ENCODE measurements around the gene ACTN4. TPM values are rescaled to one million over a fixed set of nuclear protein-coding genes. Genes with fewer than 3 reads are reported as not detected.

ACTN4 gene
- total and polyA plus RNA-seq, 2 donors (not counting 1 experiment from before 2014, with no cell fraction given): 127 to 683 TPM

DNA sequence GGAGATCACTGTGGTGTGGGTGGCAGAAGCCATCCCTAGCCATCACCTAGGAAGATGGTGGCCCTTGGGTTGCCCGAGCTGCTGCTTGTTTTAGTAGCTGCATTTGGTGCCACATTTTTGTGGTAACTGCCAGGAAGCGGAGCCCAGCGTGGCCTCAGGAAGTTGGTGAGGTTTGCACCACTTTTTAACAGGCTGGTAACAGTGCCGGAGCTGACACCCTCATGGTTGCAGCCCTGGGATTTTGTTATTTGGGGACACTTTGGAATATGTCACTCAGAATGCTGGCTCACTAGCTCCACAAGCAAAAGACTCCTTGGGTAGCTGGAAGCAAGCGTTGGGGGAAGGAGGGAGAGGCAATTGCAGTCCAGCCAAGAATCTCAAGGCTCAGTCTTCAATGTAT is 22.1 kb downstream of the ACTN4 start:
- no peak overlapping the region for H2AFZ ChIP-seq (ENCODE audit: low read length)
- H3K9ac ChIP-seq (ENCODE audit: insufficient read depth, low read length): no peak overlapping the region
- H3K79me2 ChIP-seq (ENCODE audit: control insufficient read depth, insufficient read depth, low read length): peaks cover 88% of the 10 kb centered on the region
- H3K4me3 ChIP-seq (replicated peaks in 1 of 4; ENCODE audit: control extremely low read depth in 1 of 4, insufficient read depth in 1 of 4, low read depth in 3 of 4, low read length in 4 of 4): no peak overlapping the region
- H3K4me1 ChIP-seq (ENCODE audit: control insufficient read depth, extremely low read depth, insufficient read depth, low read length): peaks cover 39% of the 10 kb centered on the region
- no peaks in the 10 kb centered on the region for H4K20me1 ChIP-seq (ENCODE audit: control insufficient read depth, extremely low read depth, insufficient read depth, low read length)
- peaks cover 2% of the 10 kb centered on the region for H3K36me3 ChIP-seq (ENCODE audit: control insufficient read depth, insufficient read depth, low read length)
- H3K27me3 ChIP-seq (ENCODE audit: control insufficient read depth, insufficient read depth, low read length): no peaks in the 10 kb centered on the region
- no peak for DNase-seq (ENCODE audit: low read depth in 2 of 2)
- H3K9me3 ChIP-seq (ENCODE audit: control insufficient read depth, insufficient read depth, low read depth, low read length): no peaks in the 10 kb centered on the region
- TF ChIP-seq CTCF (conservative IDR thresholded peaks at IDR 0.05 in 1 of 2, IDR thresholded peaks at IDR 0.05 in 1 of 2; ENCODE audit: low read depth in 1 of 2, low read length in 2 of 2): no peak
- no peak for TF ChIP-seq EZH2 (IDR thresholded peaks at IDR 0.05; ENCODE audit: low read length, missing control alignments)
- H3K4me2 ChIP-seq (ENCODE audit: extremely low read depth, insufficient read depth, low read length): no peak overlapping the region
- H3K27ac ChIP-seq (ENCODE audit: insufficient read depth, low read length): peak overlapping the region; percentile 8

GRCh38 chr19:38670921-38671398 is 23.5 kb downstream of the ACTN4 start:
- Histone ChIP-seq H3K4me3 (replicated peaks in 1 of 4; ENCODE audit: control extremely low read depth in 1 of 4, insufficient read depth in 1 of 4, low read depth in 3 of 4, low read length in 4 of 4) (no peak overlapping the region), H3K79me2 (ENCODE audit: control insufficient read depth, insufficient read depth, low read length) (peaks cover 88% of the 10 kb centered on the region), H2AFZ (ENCODE audit: low read length) (no peak overlapping the region), H3K9ac (ENCODE audit: insufficient read depth, low read length) (no peak overlapping the region), H3K4me1 (ENCODE audit: control insufficient read depth, extremely low read depth, insufficient read depth, low read length) (peaks cover 39% of the 10 kb centered on the region), H3K27ac (ENCODE audit: insufficient read depth, low read length) (peak overlapping the region; percentile 20), H4K20me1 (ENCODE audit: control insufficient read depth, extremely low read depth, insufficient read depth, low read length) (no peaks in the 10 kb centered on the region), H3K9me3 (ENCODE audit: control insufficient read depth, insufficient read depth, low read depth, low read length) (no peaks in the 10 kb centered on the region), H3K27me3 (ENCODE audit: control insufficient read depth, insufficient read depth, low read length) (no peaks in the 10 kb centered on the region), H3K4me2 (ENCODE audit: extremely low read depth, insufficient read depth, low read length) (no peak overlapping the region), H3K36me3 (ENCODE audit: control insufficient read depth, insufficient read depth, low read length) (no peaks in the 10 kb centered on the region)
- DNase-seq (ENCODE audit: low read depth in 2 of 2): peak in 1 of 2 donors; percentile 64
- no peak for TF ChIP-seq CTCF (conservative IDR thresholded peaks at IDR 0.05 in 1 of 2, IDR thresholded peaks at IDR 0.05 in 1 of 2; ENCODE audit: low read depth in 1 of 2, low read length in 2 of 2)
- TF ChIP-seq EZH2 (IDR thresholded peaks at IDR 0.05; ENCODE audit: low read length, missing control alignments): no peak

- H3K79me2 ChIP-seq (ENCODE audit: control insufficient read depth, insufficient read depth, low read length): peaks cover 88% of the 10 kb centered on the region
- no peak overlapping the region for H3K9ac ChIP-seq (ENCODE audit: insufficient read depth, low read length)
- H4K20me1 ChIP-seq (ENCODE audit: control insufficient read depth, extremely low read depth, insufficient read depth, low read length): no peaks in the 10 kb centered on the region
- H3K36me3 ChIP-seq (ENCODE audit: control insufficient read depth, insufficient read depth, low read length): no peaks in the 10 kb centered on the region
- TF ChIP-seq CTCF (conservative IDR thresholded peaks at IDR 0.05 in 1 of 2, IDR thresholded peaks at IDR 0.05 in 1 of 2; ENCODE audit: low read depth in 1 of 2, low read length in 2 of 2) (no peak), EZH2 (IDR thresholded peaks at IDR 0.05; ENCODE audit: low read length, missing control alignments) (no peak)
- no peak overlapping the region for H2AFZ ChIP-seq (ENCODE audit: low read length)
- no peak overlapping the region for H3K4me2 ChIP-seq (ENCODE audit: extremely low read depth, insufficient read depth, low read length)
- H3K27me3 ChIP-seq (ENCODE audit: control insufficient read depth, insufficient read depth, low read length): no peaks in the 10 kb centered on the region
- H3K4me1 ChIP-seq (ENCODE audit: control insufficient read depth, extremely low read depth, insufficient read depth, low read length): peaks cover 38% of the 10 kb centered on the region
- H3K9me3 ChIP-seq (ENCODE audit: control insufficient read depth, insufficient read depth, low read depth, low read length): no peaks in the 10 kb centered on the region
- DNase-seq (ENCODE audit: low read depth in 2 of 2): no peak
- H3K27ac ChIP-seq (ENCODE audit: insufficient read depth, low read length): peak overlapping the region; percentile 20
- no peak overlapping the region for H3K4me3 ChIP-seq (replicated peaks in 1 of 4; ENCODE audit: control extremely low read depth in 1 of 4, insufficient read depth in 1 of 4, low read depth in 3 of 4, low read length in 4 of 4)
These were observed 24.2 kb downstream of the ACTN4 start for GRCh38 chr19:38671654-38672053.

All from fibroblast of lung (primary cell).